OCI-LY7 (cell line): ENCODE data around the gene HARS2. TPM values are rescaled to one million over a fixed set of nuclear protein-coding genes. Genes with fewer than 3 reads are reported as not detected.
A peak's percentile ranks its signal among the peaks of the same experiment; 100 is the strongest.
"Not testable (repeated sequence)": the region's sequence is repeated elsewhere in the genome, so short reads cannot be mapped to it uniquely, and the experiment has no call there.

Experiments used
- BruUV-seq: library from RNA; stranded (reverse); fragments of 400-500 nt; replicated peaks from 2 replicates; lab custom pipeline; 2021; lab: Mats Ljungman, UMichigan
- CTCF ChIA-PET: fragments of 300-600 bp; sonication (Branson Sonifier 250); formaldehyde crosslinking; loops from one replicate; lab custom pipeline; 2022; ENCODE audit warnings: antibody characterized with exemption; ENCODE audit not compliant: unreplicated experiment; lab: Charles Lee
- POLR2A ChIA-PET: fragments of 300-600 bp; sonication (Branson Sonifier 250); formaldehyde crosslinking; loops from one replicate; lab custom pipeline; 2022; ENCODE audit warnings: antibody characterized with exemption; lab: Charles Lee
- DNase-seq: peaks from one replicate; pipeline ENCODE4 v3.0.0-alpha.2; 2015; ENCODE audit warnings: low spot score
- H2AFZ ChIP-seq: fragments of 200-600 bp; sonication (generic), shearing (Covaris generic); 2 replicates; pipeline ENCODE4 v1.6.1; 2014; ENCODE audit warnings: mild to moderate bottlenecking, antibody characterized with exemption, low read length, moderate library complexity
- H3K27ac ChIP-seq: fragments of 200-600 bp; sonication (generic); 2 replicates; pipeline ENCODE4 v1.5.1; 2014; ENCODE audit warnings: mixed run types, low read depth, mild to moderate bottlenecking, moderate library complexity, low read length, inconsistent platforms; ENCODE audit not compliant: poor library complexity, severe bottlenecking
- H3K36me3 ChIP-seq: fragments of 200-600 bp; sonication (generic); 2 replicates; pipeline ENCODE4 v1.6.1; 2014; ENCODE audit warnings: mild to moderate bottlenecking, antibody characterized with exemption, low read length, moderate library complexity, mixed read lengths; ENCODE audit not compliant: insufficient read depth
- H3K4me1 ChIP-seq: fragments of 200-600 bp; sonication (generic); 2 replicates; pipeline ENCODE4 v1.5.1; 2014; ENCODE audit warnings: mild to moderate bottlenecking, low read length; ENCODE audit not compliant: insufficient read depth, poor library complexity, severe bottlenecking
- H3K4me2 ChIP-seq: fragments of 200-600 bp; sonication (generic); 2 replicates; pipeline ENCODE4 v1.6.1; 2014; ENCODE audit warnings: mild to moderate bottlenecking, low read length
- H3K4me3 ChIP-seq: fragments of 200-600 bp; sonication (generic); 2 replicates; pipeline ENCODE4 v1.5.1; 2014; ENCODE audit warnings: mild to moderate bottlenecking, low read depth, low read length; ENCODE audit not compliant: poor library complexity, severe bottlenecking
- H3K79me2 ChIP-seq: fragments of 200-600 bp; sonication (generic); 2 replicates; pipeline ENCODE4 v1.6.1; 2016; ENCODE audit warnings: low read depth, mild to moderate bottlenecking, low read length, moderate library complexity, mixed read lengths; ENCODE audit not compliant: insufficient read depth
- H3K9me2 ChIP-seq: fragments of 200-600 bp; sonication (generic); 2 replicates; pipeline ENCODE4 v1.6.1; 2016; ENCODE audit warnings: mild to moderate bottlenecking, low read length, mixed read lengths; ENCODE audit not compliant: insufficient read depth
- H3K9me3 ChIP-seq: fragments of 200-600 bp; sonication (generic); 2 replicates; pipeline ENCODE4 v1.6.1; 2014; ENCODE audit warnings: mild to moderate bottlenecking, mixed run types, low read length, mixed read lengths
- H4K20me1 ChIP-seq: fragments of 200-600 bp; sonication (generic); 2 replicates; pipeline ENCODE4 v1.6.1; 2014; ENCODE audit warnings: mild to moderate bottlenecking, antibody characterized with exemption, low read length, moderate library complexity, mixed read lengths; ENCODE audit not compliant: insufficient read depth
- CTCF ChIP-seq: fragments of 200-600 bp; sonication (generic); conservative IDR thresholded peaks from 2 replicates; pipeline ENCODE4 v1.5.1; 2014; ENCODE audit warnings: mild to moderate bottlenecking, antibody characterized with exemption, low read length, moderate library complexity, mixed read lengths
- EZH2phosphoT487 ChIP-seq: fragments of 200-600 bp; sonication (generic); IDR thresholded peaks from 2 replicates; pipeline ENCODE4 v1.6.1; 2018; ENCODE audit warnings: low read depth, borderline replicate concordance, mild to moderate bottlenecking, mixed run types, antibody characterized with exemption, low read length, moderate library complexity, mixed read lengths
- intact Hi-C: fragments of 100-400 bp; cut with micrococcal nuclease; formaldehyde crosslinking; loops from one replicate; pipeline ENCODE4 v1.10.0; 2022; ENCODE audit not compliant: unreplicated experiment
- total RNA-seq, 2 experiments: library from RNA; depleted of rRNA in 1 of 2; stranded (reverse); fragments of >200 nt in 1 of 2; shearing (Covaris generic) in 1 of 2; gene quantifications; 2 replicates each; pipeline ENCODE4 v1.2.3, GENCODE V29; 2014 to 2022

HARS2 gene
- total RNA-seq, 2 experiments from 2014 or later: 20.8 to 27.3 TPM

DNA sequence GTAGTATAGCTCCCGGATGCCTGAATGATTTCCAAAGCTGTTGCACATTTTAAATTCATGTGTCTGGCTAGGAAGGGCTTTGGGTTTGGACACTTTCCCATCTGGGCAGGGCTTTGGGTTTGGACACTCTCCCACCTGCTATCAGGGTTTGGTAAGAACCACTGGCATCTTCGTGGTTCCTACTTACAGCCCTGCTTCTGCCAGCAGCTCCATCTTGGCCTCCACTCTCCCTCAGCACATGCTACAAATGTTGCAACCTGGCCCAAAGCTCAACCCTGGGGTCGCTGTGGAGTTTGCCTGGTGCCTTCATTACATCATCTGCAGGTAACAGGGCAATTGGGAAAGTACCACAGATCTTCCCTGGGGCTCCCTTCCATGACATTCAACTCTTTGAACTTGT, 48.5 kb upstream of the HARS2 start:
- CTCF ChIA-PET: interaction anchor here (0.8 kb wide), 1 partner anchor 49 kb away, joined by 3 read pairs; the partner anchor contains the start of genes HARS1 and HARS2
- Histone ChIP-seq H2AFZ (no peak overlapping the region), H3K79me2 (peaks cover 27% of the 10 kb centered on the region; the same call in 1 of the 2 replicates), H4K20me1 (0 out of 2 replicates have a peak, but pooled peaks cover 5% of the 10 kb centered on the region), H3K27ac (no peak overlapping the region), H3K36me3 (peaks cover 51% of the 10 kb centered on the region), H3K9me3 (no peaks in the 10 kb centered on the region), H3K4me3 (no peak overlapping the region), H3K4me1 (peaks cover 15% of the 10 kb centered on the region), H3K9me2 (no peaks in the 10 kb centered on the region), H3K4me2 (no peak overlapping the region)
- POLR2A ChIA-PET: interaction anchor here (0.6 to 1.5 kb wide), 3 partner anchors 38 to 1347 kb away, joined by 3 read pairs; no protein-coding TSS in a partner anchor
- TF ChIP-seq CTCF (no peak), EZH2phosphoT487 (no peak)
- no TSS peak for BruUV-seq
- intact Hi-C loops: no loop called here
- DNase-seq: no peak

DNA sequence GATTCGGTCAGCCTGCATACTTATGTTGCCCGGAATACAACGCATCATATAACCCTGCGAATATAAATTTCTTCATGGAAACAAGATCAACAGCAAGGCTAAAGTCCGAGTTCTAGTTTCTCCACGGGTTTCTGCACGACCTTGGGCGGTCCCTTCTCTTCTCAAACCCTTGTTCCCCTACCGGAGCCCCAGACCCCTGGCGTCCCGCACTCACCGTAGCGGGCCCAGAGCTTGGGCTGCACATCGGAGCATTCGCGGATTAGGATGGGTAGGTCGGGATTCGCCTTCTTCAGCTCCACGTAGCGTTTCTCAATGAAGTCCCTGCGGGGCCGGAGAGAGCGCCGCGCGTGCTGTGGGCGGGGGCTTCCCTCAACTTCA, 44.2 kb upstream of the HARS2 start:
- DNase-seq: no peak
- Histone ChIP-seq H4K20me1 (0 out of 2 replicates have a peak, but pooled peaks cover 5% of the 10 kb centered on the region), H3K9me3 (no peaks in the 10 kb centered on the region), H3K4me1 (peaks cover 11% of the 10 kb centered on the region), H2AFZ (peak overlapping the region; percentile 66; the same call in 1 of the 2 replicates), H3K27ac (peak overlapping the region; percentile 47), H3K36me3 (peaks cover 71% of the 10 kb centered on the region), H3K4me3 (peak overlapping the region; percentile 89), H3K9me2 (no peaks in the 10 kb centered on the region), H3K4me2 (peak overlapping the region; percentile 74), H3K79me2 (peaks cover 30% of the 10 kb centered on the region)
- TF ChIP-seq CTCF (no peak), EZH2phosphoT487 (no peak)
- no TSS peak for BruUV-seq
- ChIA-PET CTCF (interaction anchor here (0.9 to 1.0 kb wide), 2 partner anchors 8 to 473 kb away, joined by 3 read pairs; partner anchors contain the start of genes CYSTM1 and TMCO6), POLR2A (interaction anchor here (0.6 to 1.8 kb wide), 11 partner anchors 8 to 291 kb away, joined by 3 to 9 read pairs (median 4); partner anchors contain the start of genes ANKHD1, HARS1, HARS2 and TMCO6)
- intact Hi-C loops: no loop called here

GRCh38 chr5:140658870-140659269, 32.4 kb upstream of the HARS2 start:
- H3K9me2 ChIP-seq: no peaks in the 10 kb centered on the region
- H4K20me1 ChIP-seq: no peaks in the 10 kb centered on the region
- DNase-seq: no peak
- TF ChIP-seq CTCF (no peak), EZH2phosphoT487 (no peak)
- no peak overlapping the region for H2AFZ ChIP-seq
- no peaks in the 10 kb centered on the region for H3K79me2 ChIP-seq
- BruUV-seq: no TSS peak
- no peak overlapping the region for H3K4me3 ChIP-seq
- ChIA-PET POLR2A (no interaction called here), CTCF (no interaction called here)
- H3K27ac ChIP-seq: no peak overlapping the region
- no peaks in the 10 kb centered on the region for H3K4me1 ChIP-seq
- no peaks in the 10 kb centered on the region for H3K9me3 ChIP-seq
- peaks cover 93% of the 10 kb centered on the region for H3K36me3 ChIP-seq
- no peak overlapping the region for H3K4me2 ChIP-seq
- intact Hi-C loops: no loop called here

GRCh38 chr5:140660371-140660770, 30.9 kb upstream of the HARS2 start:
- H3K79me2 ChIP-seq, DNase-seq, H2AFZ ChIP-seq, CTCF ChIA-PET, H4K20me1 ChIP-seq, H3K4me3 ChIP-seq, H3K9me3 ChIP-seq, H3K9me2 ChIP-seq, POLR2A ChIA-PET, intact Hi-C loops, H3K4me1 ChIP-seq, H3K4me2 ChIP-seq, H3K27ac ChIP-seq, BruUV-seq: not testable (repeated sequence)
- peaks cover 78% of the 10 kb centered on the region for H3K36me3 ChIP-seq
